DND-41 (cell line): Measurements from ENCODE around the gene AIPL1.

Experiments used
- ATAC-seq: fragments of 200-7000 bp; cut with Tn5 transposase; 3 replicates; pipeline ENCODE4 v1.9.1; 2021; ENCODE audit warnings: low read depth; ENCODE audit not compliant: insufficient read depth
- DNase-seq: peaks from one replicate; pipeline ENCODE4 v3.0.0-alpha.2; 2020
- H2AFZ ChIP-seq: 2 replicates; pipeline ENCODE4 v1.6.0; 2012; ENCODE audit warnings: low read depth, low read length
- H3K27ac ChIP-seq: 2 replicates; pipeline ENCODE4 v1.5.1; 2012; ENCODE audit warnings: low read length, inconsistent platforms
- H3K27me3 ChIP-seq: fragments of 200-600 bp; sonication (generic); 2 replicates; pipeline ENCODE4 v1.6.0; 2012; ENCODE audit warnings: low read length, mild to moderate bottlenecking, inconsistent platforms; ENCODE audit not compliant: insufficient read depth, poor library complexity
- H3K36me3 ChIP-seq: 2 replicates; pipeline ENCODE4 v1.5.1; 2012; ENCODE audit warnings: low read length, inconsistent platforms; ENCODE audit not compliant: insufficient read depth
- H3K4me1 ChIP-seq: 2 replicates; pipeline ENCODE4 v1.5.1; 2012; ENCODE audit warnings: mild to moderate bottlenecking, low read length; ENCODE audit not compliant: insufficient read depth
- H3K4me2 ChIP-seq: 2 replicates; pipeline ENCODE4 v1.6.0; 2012; ENCODE audit warnings: mild to moderate bottlenecking, moderate library complexity, low read length, inconsistent platforms; ENCODE audit not compliant: insufficient read depth
- H3K4me3 ChIP-seq, 2 experiments: fragments of 200-600 bp in 1 of 2; shearing (Covaris generic) in 1 of 2; 2 replicates each; pipeline ENCODE4 v1.5.1; 2012 to 2016; ENCODE audit warnings: inconsistent platforms in 2 of 2, low read length in 2 of 2, mild to moderate bottlenecking in 2 of 2, low read depth in 1 of 2, moderate library complexity in 1 of 2
- H3K79me2 ChIP-seq: 2 replicates; pipeline ENCODE4 v1.6.0; 2012; ENCODE audit warnings: low read length, inconsistent platforms; ENCODE audit not compliant: insufficient read depth
- H3K9ac ChIP-seq: 2 replicates; pipeline ENCODE4 v1.6.0; 2012; ENCODE audit warnings: low read depth, mild to moderate bottlenecking, inconsistent platforms, low read length, moderate library complexity
- H3K9me3 ChIP-seq: 2 replicates; pipeline ENCODE4 v1.5.1; 2012; ENCODE audit warnings: low read length, moderate library complexity, mild to moderate bottlenecking, inconsistent platforms; ENCODE audit not compliant: insufficient read depth, severe bottlenecking
- H4K20me1 ChIP-seq: 2 replicates; pipeline ENCODE4 v1.6.0; 2012; ENCODE audit warnings: low read length; ENCODE audit not compliant: insufficient read depth
- CTCF ChIP-seq: IDR thresholded peaks from 2 replicates; pipeline ENCODE4 v1.5.1; 2012; ENCODE audit warnings: borderline replicate concordance, low read length, moderate library complexity, mild to moderate bottlenecking; ENCODE audit not compliant: poor library complexity, severe bottlenecking; ENCODE audit errors: extremely low read depth
- EZH2 ChIP-seq: IDR thresholded peaks from 3 replicates; pipeline ENCODE4 v1.6.1; 2012; ENCODE audit warnings: borderline replicate concordance, low read depth, mild to moderate bottlenecking, moderate library complexity, low read length, inconsistent platforms; ENCODE audit not compliant: severe bottlenecking

The AIPL1 gene

GRCh38 chr17:6426356-6427101, 8.4 kb downstream of the AIPL1 start:
- Histone ChIP-seq H3K79me2 (no peaks in the 10 kb centered on the region), H2AFZ (no peak overlapping the region), H3K27ac (no peak overlapping the region), H3K4me2 (0 out of 2 replicates have a peak overlapping the region, but pooled peaks have one; percentile 59), H3K9ac (no peak overlapping the region), H3K36me3 (no peaks in the 10 kb centered on the region), H4K20me1 (peaks cover 41% of the 10 kb centered on the region), H3K9me3 (peaks cover 3% of the 10 kb centered on the region), H3K4me3 (no peak overlapping the region), H3K27me3 (peaks cover 10% of the 10 kb centered on the region), H3K4me1 (peaks cover 25% of the 10 kb centered on the region)
- no peak for DNase-seq
- ATAC-seq: no peak
- TF ChIP-seq CTCF: no peak

DNA sequence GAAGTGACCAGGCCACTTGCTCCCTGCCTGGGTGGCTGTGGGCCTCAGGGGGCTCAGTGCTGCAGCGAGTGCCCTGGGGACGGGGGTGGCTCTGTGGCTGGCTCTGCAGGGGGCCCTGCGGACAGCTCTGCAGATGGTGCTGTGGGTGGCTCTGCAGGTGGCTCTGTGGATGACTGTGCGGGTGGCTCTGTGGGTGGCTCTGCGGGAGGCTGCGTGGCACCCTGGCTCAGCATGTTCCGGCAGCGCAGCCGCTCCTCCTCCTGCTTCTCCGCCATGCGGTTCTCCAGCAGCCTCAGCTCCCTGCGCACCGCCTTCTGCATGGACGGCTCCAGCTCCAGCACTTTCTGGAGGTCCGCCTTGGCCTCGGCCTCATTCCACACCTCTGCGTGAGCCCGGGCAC, 9.5 kb downstream of the AIPL1 start:
- TF ChIP-seq EZH2 (no peak), CTCF (no peak)
- peaks cover 10% of the 10 kb centered on the region for H3K27me3 ChIP-seq
- H3K4me1 ChIP-seq: peaks cover 25% of the 10 kb centered on the region
- H3K4me3 ChIP-seq: no peak overlapping the region
- no peak overlapping the region for H3K9ac ChIP-seq
- no peak overlapping the region for H3K27ac ChIP-seq
- no peaks in the 10 kb centered on the region for H3K36me3 ChIP-seq
- H3K79me2 ChIP-seq: no peaks in the 10 kb centered on the region
- no peak for DNase-seq
- H4K20me1 ChIP-seq: peaks cover 42% of the 10 kb centered on the region
- ATAC-seq: no peak
- no peak overlapping the region for H3K4me2 ChIP-seq
- no peak overlapping the region for H2AFZ ChIP-seq
- no peaks in the 10 kb centered on the region for H3K9me3 ChIP-seq

- H3K4me2 ChIP-seq: no peak overlapping the region
- H4K20me1 ChIP-seq: peaks cover 42% of the 10 kb centered on the region
- H3K27me3 ChIP-seq: peaks cover 10% of the 10 kb centered on the region
- DNase-seq (no peak), ATAC-seq (no peak)
- no peak overlapping the region for H3K9ac ChIP-seq
- H3K27ac ChIP-seq: no peak overlapping the region
- H3K79me2 ChIP-seq: no peaks in the 10 kb centered on the region
- TF ChIP-seq EZH2: no peak
- no peak for TF ChIP-seq CTCF
- H3K9me3 ChIP-seq: no peaks in the 10 kb centered on the region
- no peak overlapping the region for H3K4me3 ChIP-seq
- H3K4me1 ChIP-seq: peaks cover 25% of the 10 kb centered on the region
- H3K36me3 ChIP-seq: no peaks in the 10 kb centered on the region
- no peak overlapping the region for H2AFZ ChIP-seq
Measured at GRCh38 chr17:6423931-6424330, 11.0 kb downstream of the AIPL1 start.
